Astrocyte of the cerebellum (primary cell): ENCODE results near the gene CNNM2.
"Not testable (repeated sequence)": the region's sequence is repeated elsewhere in the genome, so short reads cannot be mapped to it uniquely, and the experiment has no call there.

ENCODE experiments used
- DNase-seq: peaks from one replicate; pipeline ENCODE4 v3.0.0-alpha.2; 2011; ENCODE audit warnings: low read depth
- H3K4me3 ChIP-seq: 2 replicates; pipeline ENCODE4 v1.5.1; 2011; ENCODE audit warnings: mild to moderate bottlenecking, low read depth, low read length, moderate library complexity
- in situ Hi-C: cut with HindIII; loops from 2 replicates; pipeline ENCODE4 v1.10.0; 2017; ENCODE audit warnings: low sequenced_read_pairs
- TF ChIP-seq, protein P1 (sequence below): IDR thresholded peaks from 2 replicates; pipeline ENCODE4 v1.5.1; 2012; ENCODE audit warnings: low read length, low read depth, moderate library complexity, mild to moderate bottlenecking; ENCODE audit errors: missing control alignments

Gene CNNM2

DNA sequence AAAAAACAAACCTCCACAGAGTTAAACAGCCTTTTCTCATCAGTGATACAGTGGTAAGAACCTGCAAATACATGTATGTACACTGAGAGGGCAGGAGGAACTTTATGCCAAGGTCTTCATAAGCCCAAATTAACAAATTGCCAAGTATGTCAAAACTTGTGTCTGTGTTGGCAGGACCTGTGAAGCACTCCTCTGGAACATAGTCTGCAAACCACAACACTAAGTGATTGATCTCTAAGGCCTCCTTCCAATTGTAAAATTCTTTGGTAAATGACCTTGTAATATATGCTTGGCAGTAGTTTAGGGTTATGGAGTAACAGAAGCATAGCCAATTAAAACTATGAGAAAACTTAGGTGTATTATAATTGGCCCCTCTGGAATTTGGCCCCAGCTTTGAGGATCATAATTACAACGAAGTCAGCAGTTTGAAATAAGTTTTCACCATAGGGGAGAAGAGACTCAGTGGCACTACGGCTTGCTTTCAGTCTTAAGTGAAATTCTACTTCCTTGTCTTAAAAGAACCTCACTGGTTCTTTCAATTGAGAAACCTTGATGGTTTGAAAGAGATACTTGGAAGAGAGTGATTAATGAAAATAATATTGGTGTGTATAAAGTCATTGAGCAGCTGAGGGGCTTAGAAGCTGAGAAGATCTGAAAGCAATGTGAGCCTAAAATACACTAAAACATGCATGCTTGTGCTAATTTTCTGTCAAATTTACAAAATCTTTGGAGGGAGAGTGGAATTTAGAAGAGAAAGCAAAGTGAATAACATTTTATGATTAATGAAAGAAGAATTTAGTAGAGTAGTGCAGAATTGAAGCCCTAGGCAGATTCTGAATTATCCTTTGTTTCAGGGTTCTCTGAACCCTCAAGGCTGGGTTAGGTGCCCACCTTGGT lies 57.6 kb downstream of the CNNM2 start:
- TF ChIP-seq, protein P1, sequence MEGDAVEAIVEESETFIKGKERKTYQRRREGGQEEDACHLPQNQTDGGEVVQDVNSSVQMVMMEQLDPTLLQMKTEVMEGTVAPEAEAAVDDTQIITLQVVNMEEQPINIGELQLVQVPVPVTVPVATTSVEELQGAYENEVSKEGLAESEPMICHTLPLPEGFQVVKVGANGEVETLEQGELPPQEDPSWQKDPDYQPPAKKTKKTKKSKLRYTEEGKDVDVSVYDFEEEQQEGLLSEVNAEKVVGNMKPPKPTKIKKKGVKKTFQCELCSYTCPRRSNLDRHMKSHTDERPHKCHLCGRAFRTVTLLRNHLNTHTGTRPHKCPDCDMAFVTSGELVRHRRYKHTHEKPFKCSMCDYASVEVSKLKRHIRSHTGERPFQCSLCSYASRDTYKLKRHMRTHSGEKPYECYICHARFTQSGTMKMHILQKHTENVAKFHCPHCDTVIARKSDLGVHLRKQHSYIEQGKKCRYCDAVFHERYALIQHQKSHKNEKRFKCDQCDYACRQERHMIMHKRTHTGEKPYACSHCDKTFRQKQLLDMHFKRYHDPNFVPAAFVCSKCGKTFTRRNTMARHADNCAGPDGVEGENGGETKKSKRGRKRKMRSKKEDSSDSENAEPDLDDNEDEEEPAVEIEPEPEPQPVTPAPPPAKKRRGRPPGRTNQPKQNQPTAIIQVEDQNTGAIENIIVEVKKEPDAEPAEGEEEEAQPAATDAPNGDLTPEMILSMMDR, result no peak
- in situ Hi-C loops, result no loop called here
- DNase-seq, result peak; percentile 5
- H3K4me3 ChIP-seq, result no peak overlapping the region

GRCh38 chr10:102976380-102976726 lies 58.3 kb downstream of the CNNM2 start:
- H3K4me3 ChIP-seq, in situ Hi-C loops, DNase-seq: not testable (repeated sequence)

GRCh38 chr10:102982296-102982695 lies 64.2 kb downstream of the CNNM2 start:
- H3K4me3 ChIP-seq, result no peak overlapping the region
- peak; percentile 5 for DNase-seq
- in situ Hi-C loops, result no loop called here
- TF ChIP-seq, protein P1, result no peak

- TF ChIP-seq, protein P1, result no peak
- no peak for DNase-seq
- no peak overlapping the region for H3K4me3 ChIP-seq
- in situ Hi-C loops, result no loop called here
Observed at GRCh38 chr10:102984086-102984485, 66.0 kb downstream of the CNNM2 start.

DNA sequence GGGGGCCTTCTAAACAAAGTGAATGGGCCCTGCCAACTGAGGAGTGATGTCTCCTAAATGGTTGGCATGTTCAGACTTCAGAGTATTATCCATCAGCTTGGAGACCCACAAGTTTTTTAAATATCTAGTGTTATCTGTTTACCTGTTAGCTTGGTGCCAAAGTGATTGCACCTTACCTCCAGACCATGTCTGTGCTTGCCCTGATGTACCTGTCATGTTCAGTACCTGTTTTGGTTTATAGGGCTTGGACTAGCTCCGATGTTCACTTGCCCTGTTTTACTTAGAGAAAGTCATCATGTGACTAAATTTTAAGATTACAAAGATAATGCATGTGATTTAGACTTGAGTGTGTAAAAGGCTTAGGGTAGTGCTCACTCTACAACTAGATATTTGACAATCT lies 67.7 kb downstream of the CNNM2 start:
- TF ChIP-seq, protein P1, result no peak
- no peak overlapping the region for H3K4me3 ChIP-seq
- no peak for DNase-seq
- in situ Hi-C loops, result no loop called here

- TF ChIP-seq, protein P1, result no peak
- in situ Hi-C loops, result no loop called here
- H3K4me3 ChIP-seq, result no peak overlapping the region
- no peak for DNase-seq
Observed at GRCh38 chr10:102988404-102989314, 70.6 kb downstream of the CNNM2 start.
